Measurements from ENCODE around the gene KIAA1191. TPM values are rescaled to one million over a fixed set of nuclear protein-coding genes. Genes with fewer than 3 reads are reported as not detected.

The KIAA1191 gene
- total and polyA plus RNA-seq, 9 donors = 35.0 to 74.6 (median 62.8) TPM

DNA sequence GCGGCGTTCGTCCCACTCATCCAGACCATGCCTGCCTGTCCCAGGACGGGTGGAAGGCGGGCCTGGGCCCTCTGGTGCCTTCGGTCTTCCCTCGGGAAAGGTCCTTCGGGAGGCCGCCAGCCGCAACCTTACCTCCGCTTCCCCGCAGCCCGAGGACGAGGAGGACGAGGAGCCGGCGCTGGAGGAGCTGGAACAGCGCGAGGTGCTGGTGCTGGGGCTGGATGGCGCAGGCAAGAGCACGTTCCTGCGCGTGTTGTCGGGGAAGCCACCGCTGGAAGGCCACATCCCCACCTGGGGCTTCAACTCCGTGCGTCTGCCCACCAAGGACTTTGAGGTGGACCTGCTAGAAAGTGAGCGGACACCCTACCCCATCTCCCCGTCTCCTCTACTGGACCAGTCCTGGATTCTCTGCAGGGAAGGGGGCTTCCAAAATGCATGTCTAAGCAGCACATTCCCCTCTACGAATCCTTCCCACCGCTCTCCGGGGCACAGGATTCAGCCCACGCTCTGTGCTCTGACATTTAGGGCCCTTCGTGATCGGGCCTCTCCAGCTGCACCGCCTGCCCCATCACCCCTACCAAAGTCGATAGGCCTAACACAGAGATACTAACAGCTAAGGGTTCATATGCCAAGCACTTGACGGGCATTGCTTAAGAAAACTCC is 4.8 kb upstream of the KIAA1191 start:
- no peak for DNase-seq
- WGBS (ENCODE audit: insufficient coverage) = 23% methylated on average over 36 of the region's 38 CpGs
- H3K9me3 ChIP-seq (replicated peaks; ENCODE audit: control insufficient read depth, low read depth, low read length) = no peaks in the 10 kb centered on the region
- H3K36me3 ChIP-seq (ENCODE audit: control insufficient read depth, insufficient read depth, low read length) = peaks cover 39% of the 10 kb centered on the region
- peaks cover 15% of the 10 kb centered on the region for H3K4me1 ChIP-seq (ENCODE audit: control insufficient read depth, insufficient read depth, low read length)
- peak overlapping the region; percentile 53 for H3K4me3 ChIP-seq (ENCODE audit: low read length)
- no peak overlapping the region for H3K27ac ChIP-seq (ENCODE audit: low read length)
- no peaks in the 10 kb centered on the region for H3K27me3 ChIP-seq (ENCODE audit: control insufficient read depth, insufficient read depth, low read length)

DNA sequence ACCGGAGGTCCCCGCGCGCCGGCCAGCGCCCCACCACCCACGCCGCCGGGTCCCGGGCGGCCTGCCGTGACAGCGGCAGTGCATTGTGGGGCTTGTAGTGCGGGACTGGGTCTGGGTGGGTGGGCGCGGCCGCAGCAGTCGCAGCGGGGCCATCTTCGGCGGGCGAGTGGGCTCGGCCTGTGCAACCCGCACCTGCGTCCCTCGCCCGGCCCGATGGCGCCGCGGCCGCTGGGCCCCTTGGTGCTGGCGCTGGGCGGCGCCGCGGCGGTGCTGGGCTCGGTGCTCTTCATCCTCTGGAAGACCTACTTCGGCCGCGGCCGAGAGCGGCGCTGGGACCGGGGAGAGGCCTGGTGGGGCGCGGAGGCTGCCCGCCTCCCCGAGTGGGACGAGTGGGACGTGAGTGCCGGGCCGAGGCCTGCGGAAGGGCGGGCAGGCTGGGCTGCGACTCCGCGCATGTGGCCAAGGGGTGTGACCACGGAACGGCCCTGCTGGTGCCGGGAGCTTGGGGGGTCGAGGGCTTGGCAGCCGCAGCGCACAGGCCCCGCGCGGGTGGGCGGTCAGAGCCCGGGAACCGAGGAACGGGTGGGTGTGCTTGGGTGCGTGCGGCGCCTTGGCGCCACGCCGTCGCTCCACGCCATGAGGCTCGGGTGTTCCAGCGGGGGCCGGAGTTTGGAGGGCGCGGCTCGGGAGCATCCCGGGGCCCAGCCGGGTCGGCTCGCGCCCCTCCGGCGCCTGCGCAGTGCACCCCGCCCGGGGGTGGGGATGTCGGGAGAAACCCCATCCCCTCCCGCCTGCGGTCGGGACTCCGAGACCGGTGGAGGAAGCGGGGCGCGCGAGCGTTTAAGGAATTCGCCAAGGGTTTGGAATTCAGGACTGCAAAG is 4.0 kb upstream of the KIAA1191 start, which contains the start of gene ARL10:
Gene ARL10 (plus strand): TSS at position 137 of the 881 bp plus-strand sequence. CDS start 77 bp downstream, at position 214.
- Histone ChIP-seq H3K9me3 (replicated peaks; ENCODE audit: control insufficient read depth, low read depth, low read length) (no peaks in the 10 kb centered on the region), H3K27ac (ENCODE audit: low read length) (no peak within 1 kb of the TSS), H3K4me1 (ENCODE audit: control insufficient read depth, insufficient read depth, low read length) (peaks cover 18% of the 10 kb centered on the region), H3K36me3 (ENCODE audit: control insufficient read depth, insufficient read depth, low read length) (peaks cover 35% of the 10 kb centered on the region), H3K4me3 (ENCODE audit: low read length) (peak within 1 kb of the TSS; percentile 53), H3K27me3 (ENCODE audit: control insufficient read depth, insufficient read depth, low read length) (no peaks in the 10 kb centered on the region)
- under 1% methylated on average over 107 of the region's 108 CpGs for WGBS (ENCODE audit: insufficient coverage)
- DNase-seq = peak; percentile 69

DNA sequence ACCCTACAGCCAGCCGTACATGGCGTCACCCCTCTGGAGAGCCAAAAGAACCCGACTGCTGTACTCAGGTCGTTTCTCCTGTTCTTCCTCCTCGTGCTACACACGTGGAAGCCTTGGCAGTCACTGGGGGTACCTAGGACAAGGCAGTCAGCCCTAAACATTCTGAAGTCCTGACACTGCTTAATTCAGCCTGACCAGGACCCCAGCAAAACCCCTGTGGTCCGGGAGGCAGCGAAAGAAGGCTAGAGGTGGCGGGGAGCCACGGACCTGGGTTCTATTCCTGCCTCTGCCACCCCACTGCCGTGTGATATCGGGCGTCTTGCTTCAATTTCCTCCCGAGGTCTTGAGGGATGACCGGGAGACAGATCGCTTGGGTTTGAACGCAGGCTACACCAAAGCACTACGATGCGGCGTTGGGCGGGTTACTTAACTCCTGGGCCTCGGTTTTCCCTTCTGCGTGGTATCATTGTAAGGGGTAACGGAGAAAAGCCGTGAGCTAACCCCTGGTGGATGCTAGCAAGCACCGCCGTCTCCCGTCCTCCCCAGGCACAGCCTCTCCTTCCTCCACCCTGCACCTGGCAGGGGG is 3.3 kb upstream of the KIAA1191 start:
- WGBS (ENCODE audit: insufficient coverage) = 9% methylated on average over 14 of the region's 28 CpGs
- Histone ChIP-seq H3K4me3 (ENCODE audit: low read length) (peak overlapping the region; percentile 53), H3K27ac (ENCODE audit: low read length) (no peak overlapping the region), H3K27me3 (ENCODE audit: control insufficient read depth, insufficient read depth, low read length) (no peaks in the 10 kb centered on the region), H3K9me3 (replicated peaks; ENCODE audit: control insufficient read depth, low read depth, low read length) (no peaks in the 10 kb centered on the region), H3K36me3 (ENCODE audit: control insufficient read depth, insufficient read depth, low read length) (peaks cover 30% of the 10 kb centered on the region), H3K4me1 (ENCODE audit: control insufficient read depth, insufficient read depth, low read length) (peaks cover 22% of the 10 kb centered on the region)
- DNase-seq = no peak

DNA sequence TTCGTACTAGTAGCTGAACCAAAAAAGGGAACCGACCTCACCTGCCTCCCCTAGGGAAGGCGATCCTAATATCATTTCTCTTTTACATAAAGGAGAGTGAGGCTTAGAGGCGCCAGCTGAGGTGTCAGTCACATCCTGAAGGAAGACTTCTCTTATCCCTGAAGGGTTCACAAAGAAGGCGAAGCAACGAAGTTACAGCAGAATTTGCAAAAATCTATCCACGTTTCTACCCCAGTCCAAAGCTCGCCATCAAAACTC is 598 bp upstream of the KIAA1191 start:
- Histone ChIP-seq H3K9me3 (replicated peaks; ENCODE audit: control insufficient read depth, low read depth, low read length) (no peaks in the 10 kb centered on the region), H3K4me1 (ENCODE audit: control insufficient read depth, insufficient read depth, low read length) (peaks cover 22% of the 10 kb centered on the region), H3K27ac (ENCODE audit: low read length) (no peak overlapping the region), H3K36me3 (ENCODE audit: control insufficient read depth, insufficient read depth, low read length) (peaks cover 12% of the 10 kb centered on the region), H3K27me3 (ENCODE audit: control insufficient read depth, insufficient read depth, low read length) (no peaks in the 10 kb centered on the region), H3K4me3 (ENCODE audit: low read length) (peak overlapping the region; percentile 99)
- no CpG with 5 or more reads among the region's 8 CpGs for WGBS (ENCODE audit: insufficient coverage)
- no peak for DNase-seq

DNA sequence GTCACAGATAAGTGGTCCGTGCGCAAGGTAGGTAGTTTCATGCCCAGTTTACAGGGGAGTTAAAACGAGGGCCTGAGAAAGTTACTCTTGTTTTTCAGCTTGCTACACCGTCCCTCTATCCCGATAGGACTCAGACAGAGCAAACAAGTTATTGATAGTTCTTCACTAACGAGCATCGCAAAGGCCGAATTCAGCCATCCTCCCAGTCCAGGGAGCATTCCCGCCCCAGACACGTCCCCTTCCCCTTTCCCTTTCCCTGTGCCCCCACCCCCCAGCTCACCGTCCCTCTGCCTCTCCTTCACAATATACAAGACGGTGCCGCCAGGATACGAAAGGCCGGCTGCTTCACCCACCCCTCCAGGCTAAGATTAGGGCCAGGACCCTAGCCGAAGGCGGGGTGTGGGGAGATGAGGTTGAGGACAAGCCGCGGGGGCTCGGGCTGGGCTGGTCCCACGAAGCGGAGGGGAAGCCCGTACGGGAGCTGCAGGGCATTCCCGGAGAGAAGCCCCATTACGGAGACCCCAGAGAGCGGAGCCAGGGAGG is 599 bp downstream of the KIAA1191 start:
- 2% methylated on average over 22 of the region's 27 CpGs for WGBS (ENCODE audit: insufficient coverage)
- H3K4me1 ChIP-seq (ENCODE audit: control insufficient read depth, insufficient read depth, low read length) = peaks cover 15% of the 10 kb centered on the region

DNA sequence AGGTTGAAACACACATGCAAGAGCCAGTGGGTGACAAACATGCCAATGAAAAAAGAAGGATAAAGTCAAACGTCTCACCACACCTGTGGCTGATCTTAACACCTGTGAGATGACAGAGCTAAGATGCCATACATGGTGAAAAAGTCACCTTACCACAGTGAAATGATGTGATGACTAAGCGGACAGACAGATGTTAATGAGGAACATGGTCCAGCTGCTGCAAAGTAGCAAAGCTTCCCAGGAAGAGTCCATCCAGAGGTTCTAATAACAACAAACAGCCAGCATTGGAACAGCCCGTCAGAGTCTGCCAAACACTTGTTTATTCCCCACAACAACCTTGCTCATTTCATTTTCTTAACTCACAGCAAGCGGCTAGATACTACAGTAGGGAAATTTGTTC is 1.9 kb downstream of the KIAA1191 start:
- H3K27me3 ChIP-seq (ENCODE audit: control insufficient read depth, insufficient read depth, low read length) = no peaks in the 10 kb centered on the region
- no peaks in the 10 kb centered on the region for H3K9me3 ChIP-seq (replicated peaks; ENCODE audit: control insufficient read depth, low read depth, low read length)
- peaks cover 28% of the 10 kb centered on the region for H3K36me3 ChIP-seq (ENCODE audit: control insufficient read depth, insufficient read depth, low read length)
- no peak overlapping the region for H3K4me3 ChIP-seq (ENCODE audit: low read length)
- no peak overlapping the region for H3K27ac ChIP-seq (ENCODE audit: low read length)
- peaks cover 12% of the 10 kb centered on the region for H3K4me1 ChIP-seq (ENCODE audit: control insufficient read depth, insufficient read depth, low read length)
- WGBS (ENCODE audit: insufficient coverage) = 67% methylated on average over 2 of the region's 4 CpGs
- no peak for DNase-seq

More for the DNA sequence above, 599 bp downstream of the KIAA1191 start:
- peaks cover 16% of the 10 kb centered on the region for H3K36me3 ChIP-seq (ENCODE audit: control insufficient read depth, insufficient read depth, low read length)
- no peaks in the 10 kb centered on the region for H3K9me3 ChIP-seq (replicated peaks; ENCODE audit: control insufficient read depth, low read depth, low read length)
- H3K27ac ChIP-seq (ENCODE audit: low read length) = peak overlapping the region; percentile 72
- no peaks in the 10 kb centered on the region for H3K27me3 ChIP-seq (ENCODE audit: control insufficient read depth, insufficient read depth, low read length)
- DNase-seq = no peak
- H3K4me3 ChIP-seq (ENCODE audit: low read length) = peak overlapping the region; percentile 99

DNA sequence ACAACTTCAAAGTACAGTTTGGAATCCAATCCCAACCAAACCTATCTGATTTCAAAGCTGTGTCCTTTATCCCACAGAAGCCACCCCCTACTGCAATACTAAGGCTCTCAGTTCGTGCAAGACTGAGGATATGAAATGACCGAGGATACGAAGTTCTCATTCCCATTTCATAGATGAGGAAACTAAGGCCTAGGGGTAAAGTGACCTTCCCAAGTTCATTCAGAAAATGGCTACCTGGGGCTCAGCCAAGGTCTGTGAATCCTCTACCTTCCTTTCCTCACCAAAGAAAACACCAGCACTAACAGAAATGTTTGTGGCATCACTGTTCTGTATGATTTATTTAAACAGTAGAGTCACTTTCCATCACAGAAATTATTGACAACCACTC is 5.4 kb downstream of the KIAA1191 start:
- no CpG with 5 or more reads among the region's 3 CpGs for WGBS (ENCODE audit: insufficient coverage)
- no peaks in the 10 kb centered on the region for H3K9me3 ChIP-seq (replicated peaks; ENCODE audit: control insufficient read depth, low read depth, low read length)

DNA sequence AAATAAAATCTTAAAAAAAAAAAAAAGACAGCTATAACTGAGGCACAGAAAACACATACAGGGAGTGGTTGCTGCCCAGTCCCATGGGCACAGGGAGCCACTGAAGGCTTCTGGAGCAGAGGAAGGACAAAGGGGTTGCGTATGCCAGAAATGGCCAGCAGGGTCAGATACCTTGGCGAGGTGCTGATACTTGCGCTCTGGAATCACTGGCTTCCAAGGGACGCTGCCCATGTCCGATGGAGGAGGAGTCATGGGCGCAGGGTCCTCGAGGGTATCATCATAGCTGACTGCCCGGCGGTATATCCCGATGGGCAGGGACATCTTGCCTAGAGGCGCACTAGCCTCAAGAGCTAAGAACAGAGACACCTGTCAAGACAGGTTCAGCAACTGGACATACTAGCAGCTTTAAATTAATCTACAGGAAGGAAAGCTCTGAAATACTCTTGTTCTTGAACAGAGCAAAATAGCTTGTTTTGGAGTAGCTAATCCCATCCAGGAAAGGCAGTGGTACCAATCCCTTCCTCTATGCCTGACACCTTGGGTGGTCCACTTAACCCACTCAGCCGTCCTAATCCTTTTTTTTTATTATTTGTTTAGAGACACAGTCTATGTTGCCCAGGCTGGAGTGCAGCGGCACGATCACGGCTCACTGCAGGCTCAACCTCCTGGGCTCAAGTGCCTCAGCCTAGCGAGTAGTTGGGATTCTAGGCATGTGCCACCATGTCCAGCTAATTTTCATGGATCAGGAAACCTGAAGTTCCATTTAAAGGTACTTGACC is 6.0 kb downstream of the KIAA1191 start:
- DNase-seq = no peak
- Histone ChIP-seq H3K9me3 (replicated peaks; ENCODE audit: control insufficient read depth, low read depth, low read length) (no peaks in the 10 kb centered on the region), H3K4me3 (ENCODE audit: low read length) (no peak overlapping the region), H3K36me3 (ENCODE audit: control insufficient read depth, insufficient read depth, low read length) (peaks cover 59% of the 10 kb centered on the region), H3K27ac (ENCODE audit: low read length) (no peak overlapping the region), H3K4me1 (ENCODE audit: control insufficient read depth, insufficient read depth, low read length) (peaks cover 18% of the 10 kb centered on the region), H3K27me3 (ENCODE audit: control insufficient read depth, insufficient read depth, low read length) (no peaks in the 10 kb centered on the region)
- WGBS (ENCODE audit: insufficient coverage) = 89% methylated on average over 14 of the region's 16 CpGs

More for the DNA sequence above, 5.4 kb downstream of the KIAA1191 start:
- Histone ChIP-seq H3K4me3 (ENCODE audit: low read length) (no peak overlapping the region), H3K27ac (ENCODE audit: low read length) (no peak overlapping the region), H3K36me3 (ENCODE audit: control insufficient read depth, insufficient read depth, low read length) (peaks cover 55% of the 10 kb centered on the region), H3K27me3 (ENCODE audit: control insufficient read depth, insufficient read depth, low read length) (no peaks in the 10 kb centered on the region), H3K4me1 (ENCODE audit: control insufficient read depth, insufficient read depth, low read length) (peaks cover 21% of the 10 kb centered on the region)
- no peak for DNase-seq

DNA sequence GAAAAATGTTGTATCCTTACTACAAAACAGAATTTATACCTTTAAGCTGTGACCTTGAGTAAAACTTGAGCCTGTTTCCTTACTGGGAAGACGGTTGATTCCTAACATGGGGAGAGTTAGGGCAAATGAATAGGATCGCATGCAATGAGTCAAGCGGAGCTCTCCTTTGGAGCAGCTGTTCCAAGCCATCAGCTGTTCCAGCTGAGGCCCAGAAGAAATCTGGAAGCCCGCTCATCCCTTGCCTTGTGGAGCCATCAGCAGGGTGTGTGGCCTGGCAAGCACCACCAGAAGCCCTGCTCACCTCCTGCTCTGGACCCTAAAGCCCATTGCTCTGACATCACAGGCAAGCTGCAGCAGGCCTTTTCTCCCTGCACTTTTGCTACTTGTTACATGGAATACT is 8.0 kb downstream of the KIAA1191 start:
- peaks cover 71% of the 10 kb centered on the region for H3K36me3 ChIP-seq (ENCODE audit: control insufficient read depth, insufficient read depth, low read length)
- WGBS (ENCODE audit: insufficient coverage) = 71% methylated on average over 4 of the region's 4 CpGs
- H3K4me3 ChIP-seq (ENCODE audit: low read length) = no peak overlapping the region
- DNase-seq = peak; percentile 72
- no peaks in the 10 kb centered on the region for H3K9me3 ChIP-seq (replicated peaks; ENCODE audit: control insufficient read depth, low read depth, low read length)
- H3K4me1 ChIP-seq (ENCODE audit: control insufficient read depth, insufficient read depth, low read length) = peaks cover 14% of the 10 kb centered on the region
- H3K27ac ChIP-seq (ENCODE audit: low read length) = peak overlapping the region; percentile 20
- no peaks in the 10 kb centered on the region for H3K27me3 ChIP-seq (ENCODE audit: control insufficient read depth, insufficient read depth, low read length)

Measured in muscle of leg (tissue), 11 donors.